ENCODE measurements around the gene ROBO4.

DNA sequence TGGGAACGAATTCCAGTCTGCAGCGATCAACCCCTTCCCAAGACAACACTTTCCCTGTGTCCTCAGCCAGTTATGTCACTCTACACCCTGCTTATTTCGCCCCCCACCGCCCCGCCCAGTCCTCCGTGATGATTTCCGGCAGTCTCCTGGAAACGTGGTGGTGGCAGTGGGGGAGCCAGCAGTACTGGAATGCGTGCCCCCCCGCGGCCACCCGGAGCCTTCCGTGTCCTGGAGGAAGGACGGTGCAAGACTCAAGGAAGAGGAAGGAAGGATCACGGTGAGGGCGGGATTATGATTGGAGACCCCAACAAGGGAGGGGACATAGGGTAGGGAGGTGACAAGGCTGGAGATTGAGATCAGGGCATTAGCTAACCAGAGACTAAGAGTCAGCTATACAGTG lies 28.3 kb downstream of the ROBO4 start:
- no peak for TF ChIP-seq POLR2A (IDR thresholded peaks at IDR 0.05)
- TF ChIP-seq, protein P1, sequence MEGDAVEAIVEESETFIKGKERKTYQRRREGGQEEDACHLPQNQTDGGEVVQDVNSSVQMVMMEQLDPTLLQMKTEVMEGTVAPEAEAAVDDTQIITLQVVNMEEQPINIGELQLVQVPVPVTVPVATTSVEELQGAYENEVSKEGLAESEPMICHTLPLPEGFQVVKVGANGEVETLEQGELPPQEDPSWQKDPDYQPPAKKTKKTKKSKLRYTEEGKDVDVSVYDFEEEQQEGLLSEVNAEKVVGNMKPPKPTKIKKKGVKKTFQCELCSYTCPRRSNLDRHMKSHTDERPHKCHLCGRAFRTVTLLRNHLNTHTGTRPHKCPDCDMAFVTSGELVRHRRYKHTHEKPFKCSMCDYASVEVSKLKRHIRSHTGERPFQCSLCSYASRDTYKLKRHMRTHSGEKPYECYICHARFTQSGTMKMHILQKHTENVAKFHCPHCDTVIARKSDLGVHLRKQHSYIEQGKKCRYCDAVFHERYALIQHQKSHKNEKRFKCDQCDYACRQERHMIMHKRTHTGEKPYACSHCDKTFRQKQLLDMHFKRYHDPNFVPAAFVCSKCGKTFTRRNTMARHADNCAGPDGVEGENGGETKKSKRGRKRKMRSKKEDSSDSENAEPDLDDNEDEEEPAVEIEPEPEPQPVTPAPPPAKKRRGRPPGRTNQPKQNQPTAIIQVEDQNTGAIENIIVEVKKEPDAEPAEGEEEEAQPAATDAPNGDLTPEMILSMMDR (IDR thresholded peaks at IDR 0.05), result no peak
